Stimulated activated CD8-positive, alpha-beta memory T cell treated with anti-CD3 and anti-CD28 coated beads, Interleukin-7, amount 100 ng/mL, for 48 hours (primary cell): Measurements from ENCODE around the gene CNNM4.
"Not testable (repeated sequence)": the region's sequence is repeated elsewhere in the genome, so short reads cannot be mapped to it uniquely, and the experiment has no call there.

Experiments used
- DNase-seq, 2 donors: peaks; one replicate each; pipeline ENCODE4 v3.0.0-alpha.2; 2020; ENCODE audit warnings: low read depth in 1 of 2; ENCODE audit errors: extremely low read depth in 1 of 2

Gene CNNM4

DNA sequence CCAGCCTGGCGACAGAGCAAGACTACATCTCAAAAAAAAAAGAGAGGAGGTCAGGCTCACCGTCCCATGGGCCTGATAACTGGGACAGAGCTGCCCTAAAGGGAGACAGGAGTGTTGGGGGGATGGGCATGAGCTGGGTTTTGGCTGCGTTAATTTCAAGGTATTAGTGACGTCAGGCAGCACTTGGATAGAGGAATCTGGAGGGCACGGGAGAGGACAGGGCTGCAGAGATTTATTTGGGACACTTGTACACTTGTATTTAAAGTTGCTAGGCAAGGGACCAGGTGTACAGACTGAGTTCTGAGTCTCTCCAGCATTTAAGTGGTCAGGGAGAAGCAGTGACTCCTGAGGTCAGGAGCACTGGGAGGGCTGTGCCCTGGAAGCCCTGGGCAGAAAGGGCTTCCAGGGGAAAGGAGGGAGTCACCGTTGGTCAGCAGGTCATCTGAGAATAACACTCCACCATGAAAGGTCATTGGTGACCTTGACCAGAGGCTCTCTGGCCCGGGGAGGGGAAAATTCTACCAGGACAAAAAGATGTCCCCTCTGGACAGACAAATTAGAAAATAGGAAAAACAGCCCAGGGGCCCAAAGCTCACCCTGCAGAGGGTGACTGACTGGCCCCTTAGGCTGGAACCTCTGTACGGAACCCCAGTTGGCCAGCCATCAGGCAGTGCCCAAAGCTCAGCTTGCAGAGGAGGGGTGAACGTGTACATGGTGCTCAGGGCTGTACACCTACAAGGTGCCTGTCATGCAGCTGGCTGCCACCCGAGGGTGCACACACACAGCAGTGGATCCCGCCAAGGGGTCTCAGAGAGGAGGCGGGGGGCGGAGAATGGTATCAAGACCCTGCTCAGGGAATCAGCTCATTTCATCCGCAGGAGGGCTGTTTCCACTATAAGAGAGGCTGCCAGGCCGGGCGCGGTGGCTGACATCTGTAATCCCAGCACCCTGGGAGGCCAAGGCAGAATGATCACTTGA is 32.4 kb downstream of the CNNM4 start:
- DNase-seq = no peak

- DNase-seq = no peak
Observed at GRCh38 chr2:96795076-96795475, 34.4 kb downstream of the CNNM4 start.

DNA sequence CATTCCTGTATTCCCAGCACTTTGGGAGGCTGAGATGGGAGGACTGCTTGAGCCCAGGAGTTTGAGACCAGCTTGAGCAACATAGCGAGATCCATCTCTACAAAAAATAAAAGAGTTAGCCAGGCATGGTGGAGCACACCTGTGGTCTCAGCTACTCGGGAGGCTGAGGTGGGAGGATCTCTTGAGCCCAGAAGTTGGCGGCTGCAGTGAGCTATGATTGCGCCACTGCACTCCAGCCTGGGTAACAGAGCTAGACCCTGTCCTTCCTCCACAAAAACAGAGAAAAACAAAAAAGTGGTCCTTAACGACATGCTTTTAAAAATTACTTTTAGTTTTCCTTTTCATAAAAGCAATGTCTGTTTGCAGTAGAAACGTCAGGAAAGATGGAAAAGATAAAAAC is 35.8 kb downstream of the CNNM4 start:
- not testable (repeated sequence) for DNase-seq

- DNase-seq = no peak
Observed at GRCh38 chr2:96797066-96797625, 36.4 kb downstream of the CNNM4 start.

DNA sequence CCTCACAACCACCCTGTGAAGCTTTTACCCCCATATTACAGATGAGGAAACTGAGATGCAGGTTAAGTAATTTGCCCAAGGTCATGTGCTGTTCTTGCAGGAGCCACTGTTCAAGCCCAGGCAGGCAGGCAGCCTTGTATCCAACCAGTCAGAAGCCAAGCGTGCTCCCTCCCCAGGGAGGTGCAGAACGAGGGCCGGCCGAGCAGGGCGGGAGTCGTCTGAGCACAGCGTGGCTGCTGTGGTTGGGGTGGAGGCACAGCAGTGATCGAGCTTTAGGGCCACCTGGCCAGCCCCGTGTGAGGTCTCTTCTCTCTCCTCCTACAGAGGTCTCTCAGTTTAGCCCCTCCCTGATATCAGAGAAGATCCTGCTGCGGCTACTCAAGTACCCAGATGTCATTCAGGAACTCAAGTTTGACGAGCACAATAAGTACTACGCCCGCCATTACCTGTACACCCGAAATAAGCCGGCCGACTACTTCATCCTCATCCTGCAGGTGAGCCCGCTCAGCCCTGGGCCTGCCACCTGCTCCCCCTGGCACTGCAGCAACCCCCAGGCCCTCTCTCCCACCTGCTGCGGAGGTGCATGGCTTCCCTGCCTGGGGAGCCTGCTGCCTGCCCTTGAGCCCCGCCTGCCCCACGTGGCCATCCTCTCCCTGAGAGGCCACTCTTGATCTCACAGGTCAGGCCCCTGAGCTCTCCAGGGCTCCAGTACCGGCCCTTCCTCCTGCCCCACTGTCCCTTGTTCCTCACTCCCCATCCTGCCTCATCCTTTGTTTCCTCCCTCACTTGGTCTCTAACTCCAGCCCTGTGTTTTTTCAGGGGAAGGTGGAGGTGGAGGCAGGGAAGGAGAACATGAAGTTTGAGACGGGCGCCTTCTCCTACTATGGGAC is 38.3 kb downstream of the CNNM4 start:
- no peak for DNase-seq

DNA sequence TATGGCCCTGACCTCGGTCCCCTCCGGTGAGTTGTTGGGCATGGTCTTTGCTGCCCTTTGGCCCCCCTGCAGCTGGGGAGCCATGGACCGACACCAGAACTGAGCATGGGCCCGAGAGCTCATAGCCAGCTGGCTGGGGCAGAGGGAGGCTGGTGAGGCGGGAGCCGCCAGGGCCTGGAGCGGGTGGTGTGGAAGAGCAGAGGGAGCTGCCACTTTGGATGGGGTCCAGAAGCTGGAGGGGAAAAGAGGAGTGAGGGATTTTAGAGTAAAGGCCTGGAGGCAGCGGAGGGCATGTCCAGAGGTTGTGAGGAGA is 38.9 kb downstream of the CNNM4 start:
- no peak for DNase-seq

DNA sequence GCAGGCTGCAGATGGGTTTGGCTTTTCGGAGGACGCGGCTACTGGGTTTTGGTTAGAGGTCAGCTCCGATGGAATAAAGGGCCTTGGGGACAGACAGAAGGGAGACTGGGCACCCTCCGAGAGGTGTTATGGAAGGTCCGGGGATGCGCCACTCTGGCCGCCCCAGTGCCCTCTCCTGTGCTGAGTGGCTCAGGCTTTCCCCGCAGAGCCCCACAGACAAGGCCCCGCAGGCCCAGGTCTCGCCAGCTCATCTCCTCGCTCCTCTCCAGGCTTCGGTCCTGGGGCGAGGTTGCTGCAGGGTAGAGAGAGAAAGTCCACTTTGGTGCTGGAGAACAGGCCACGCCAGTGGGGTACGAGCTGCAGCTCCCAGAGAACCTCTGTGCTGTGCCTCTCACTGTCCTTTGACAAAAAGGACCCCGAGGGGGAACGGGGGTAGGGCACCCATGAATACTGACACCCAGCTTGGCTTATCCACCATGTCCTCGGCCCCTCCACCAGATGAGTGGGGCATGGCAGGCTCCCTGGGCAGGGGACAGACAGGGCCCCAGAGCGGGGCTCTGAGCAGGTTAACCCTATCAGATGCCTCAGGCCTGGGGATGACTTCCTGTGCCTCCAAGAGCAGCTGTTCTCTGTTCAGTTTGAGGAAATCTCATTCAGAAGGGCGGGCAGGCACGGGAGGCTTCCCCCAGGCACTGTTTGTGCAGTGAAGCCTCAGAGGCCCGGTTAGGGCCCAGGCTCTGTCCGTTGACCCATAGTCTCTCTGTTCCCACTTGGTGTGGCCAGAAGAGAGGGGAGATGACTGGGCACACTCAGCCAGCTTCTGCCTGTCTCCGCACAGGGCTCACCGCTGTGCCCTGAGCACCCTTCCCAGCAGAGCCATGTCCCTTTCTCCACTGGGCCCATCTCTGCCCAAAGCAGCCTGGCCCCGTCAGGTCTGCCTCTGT is 39.6 kb downstream of the CNNM4 start:
- DNase-seq = no peak

- DNase-seq = peak in 1 of 2 donors; percentile 42
Observed at GRCh38 chr2:96801005-96801785, 40.5 kb downstream of the CNNM4 start.

DNA sequence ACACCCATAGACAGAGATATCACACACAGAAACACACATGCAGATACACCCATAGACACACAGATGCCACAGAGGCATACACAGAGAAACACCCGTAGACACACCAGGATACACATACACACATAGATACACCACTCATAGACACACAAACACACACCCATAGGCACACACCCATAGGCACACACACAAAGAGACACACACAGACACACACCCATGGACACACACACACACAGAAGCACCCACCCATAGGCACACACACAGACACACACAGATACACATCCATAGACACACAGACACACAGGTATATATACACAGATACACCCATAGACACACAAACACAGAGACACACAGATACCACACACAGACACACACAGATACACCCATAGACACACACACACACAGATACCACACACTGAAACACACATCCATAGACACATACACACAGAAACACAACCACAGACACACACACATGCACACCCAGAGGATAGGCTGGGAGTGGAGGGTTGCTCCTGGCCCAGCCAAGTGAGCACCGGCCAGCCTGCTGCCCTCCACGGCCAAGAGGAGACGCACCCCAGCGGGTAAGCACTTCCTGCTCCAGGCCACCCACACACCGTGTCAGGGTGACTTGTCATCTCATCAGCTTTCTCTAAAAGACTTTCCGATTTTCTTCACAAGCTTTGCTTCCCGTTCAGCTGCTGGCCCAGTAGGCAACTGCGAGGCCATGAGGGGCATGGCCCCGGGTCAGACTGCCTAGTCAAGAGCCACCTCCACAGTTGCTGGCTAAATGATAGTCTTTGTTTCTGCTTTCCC is 41.3 kb downstream of the CNNM4 start:
- DNase-seq = no peak

DNA sequence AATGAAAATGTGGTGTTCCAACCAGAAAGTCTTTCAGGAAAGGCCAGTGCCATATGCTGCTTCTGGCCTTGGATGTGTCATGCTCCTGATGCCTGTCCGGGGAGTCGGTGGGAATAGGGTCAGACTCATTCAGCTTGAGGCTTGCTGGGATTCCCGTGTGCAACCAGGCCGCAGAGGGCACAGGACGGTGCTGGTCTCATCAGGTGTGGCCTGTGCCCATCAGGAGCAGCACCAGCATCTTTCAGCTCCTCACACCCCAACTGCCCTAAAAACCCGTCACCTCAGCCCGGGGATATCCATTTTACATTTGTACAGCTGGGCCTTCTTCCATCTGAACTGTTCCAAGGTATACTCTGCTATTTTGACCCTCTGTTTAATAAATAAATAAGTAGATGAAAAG is 42.0 kb downstream of the CNNM4 start:
- no peak for DNase-seq

DNA sequence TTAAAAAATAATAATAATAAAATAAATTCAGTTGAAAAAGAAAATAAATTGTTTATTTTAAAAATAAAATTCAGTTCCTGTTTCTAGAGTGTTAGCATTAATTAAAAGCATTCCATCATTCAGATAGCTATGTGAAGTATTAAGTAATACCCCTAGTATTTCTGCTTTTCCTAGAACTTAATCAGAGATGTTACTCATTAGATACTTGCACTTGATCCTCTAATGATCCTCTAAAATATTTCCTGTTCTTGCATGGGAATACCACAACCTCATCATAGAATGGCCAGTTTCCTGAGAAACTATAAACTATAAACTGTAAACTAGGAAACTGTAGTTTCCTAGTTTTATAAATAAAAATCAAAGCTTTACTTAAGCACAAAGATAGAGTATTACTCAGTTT is 44.3 kb downstream of the CNNM4 start:
- no peak for DNase-seq

- not testable (repeated sequence) for DNase-seq
Observed at GRCh38 chr2:96805946-96806345, 45.2 kb downstream of the CNNM4 start.

DNA sequence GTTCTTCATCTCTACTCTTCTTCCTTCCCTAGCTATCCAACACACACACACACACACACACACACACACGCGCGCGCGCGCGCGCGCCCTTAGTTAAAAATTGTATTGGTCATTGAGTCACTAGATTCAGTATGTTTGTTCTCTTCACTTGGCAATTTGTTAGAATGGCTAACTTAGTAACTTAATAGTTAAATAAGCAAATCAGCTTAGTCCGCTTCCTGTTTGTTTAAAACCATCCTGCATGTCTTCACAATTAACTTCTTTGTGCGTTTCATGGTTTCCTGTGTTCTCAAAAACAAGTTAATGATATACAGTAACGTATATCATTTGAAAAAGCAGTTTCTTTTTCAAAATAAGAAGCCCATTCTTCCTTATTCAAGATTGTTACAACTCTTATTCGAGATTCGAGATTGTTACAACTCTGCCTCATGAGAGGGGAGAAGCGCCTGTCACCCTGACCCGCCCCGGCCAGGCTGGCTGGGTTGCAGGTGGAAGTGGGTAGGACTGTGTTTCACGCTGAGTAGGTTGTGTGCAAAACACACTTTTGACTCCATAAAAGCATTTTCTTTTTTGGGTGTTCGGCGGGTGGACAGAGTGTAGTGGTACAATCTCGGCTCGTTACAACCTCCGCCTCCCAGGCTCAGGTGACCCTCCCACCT is 45.9 kb downstream of the CNNM4 start:
- DNase-seq = no peak

GRCh38 chr2:96807127-96807471 is 46.4 kb downstream of the CNNM4 start:
- DNase-seq = no peak

- DNase-seq = no peak
Observed at GRCh38 chr2:96808176-96808837, 47.6 kb downstream of the CNNM4 start.

DNA sequence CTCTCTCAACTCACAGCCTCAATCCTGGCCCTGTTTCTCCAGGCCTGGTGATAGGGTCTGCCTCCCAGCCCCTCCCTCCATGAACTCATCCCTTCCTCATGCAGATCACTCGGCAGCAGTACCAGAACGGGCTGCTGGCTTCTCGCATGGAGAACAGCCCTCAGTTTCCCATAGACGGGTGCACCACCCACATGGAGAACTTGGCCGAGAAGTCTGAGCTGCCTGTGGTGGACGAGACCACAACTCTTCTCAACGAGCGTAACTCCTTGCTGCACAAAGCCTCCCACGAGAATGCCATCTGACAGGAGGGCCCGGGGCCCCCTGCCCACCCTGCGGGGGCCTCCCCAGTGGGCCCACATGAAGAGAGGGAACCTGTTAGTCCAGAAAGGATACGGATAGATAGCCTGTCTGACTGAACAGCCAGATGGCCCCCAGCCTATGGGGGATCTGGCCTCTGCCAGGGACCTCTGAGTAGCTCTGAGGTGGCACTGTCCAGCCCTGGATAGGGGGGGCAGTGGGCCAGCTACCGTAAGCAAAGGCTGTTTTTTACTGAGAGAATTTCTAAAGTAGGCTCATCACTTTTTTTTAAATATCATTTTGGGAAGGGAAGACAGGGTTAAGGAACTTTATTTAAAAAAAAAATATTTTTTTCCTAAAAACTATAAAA is 48.6 kb downstream of the CNNM4 start:
- no peak for DNase-seq
